Mesendoderm (in vitro differentiated cells): Measurements from ENCODE around the gene ATG14. TPM values are rescaled to one million over a fixed set of nuclear protein-coding genes. Genes with fewer than 3 reads are reported as not detected.
A peak's percentile ranks its signal among the peaks of the same experiment; 100 is the strongest.

ENCODE experiments used
- DNase-seq: peaks from one replicate; pipeline ENCODE4 v3.0.0; 2013
- H2AK5ac ChIP-seq: 2 replicates; pipeline ENCODE4 v1.6.1; 2013; ENCODE audit warnings: low read length, inconsistent platforms
- H2BK120ac ChIP-seq: 2 replicates; pipeline ENCODE4 v1.6.1; 2013; ENCODE audit warnings: low read depth, mild to moderate bottlenecking, low read length, moderate library complexity, mixed read lengths
- H2BK15ac ChIP-seq: replicated peaks from 2 replicates; pipeline ENCODE4 v1.6.1; 2013; ENCODE audit warnings: low read depth, mild to moderate bottlenecking, moderate library complexity
- H2BK5ac ChIP-seq: 2 replicates; pipeline ENCODE4 v1.6.1; 2013; ENCODE audit warnings: low read length, inconsistent platforms
- H3K18ac ChIP-seq: 2 replicates; pipeline ENCODE4 v1.6.1; 2013; ENCODE audit warnings: mild to moderate bottlenecking, low read length, mixed read lengths
- H3K23ac ChIP-seq: one replicate; pipeline ENCODE4 v1.6.1; 2013; ENCODE audit warnings: low read length
- H3K27ac ChIP-seq: 2 replicates; pipeline ENCODE4 v1.5.1; 2013; ENCODE audit warnings: low read depth, mild to moderate bottlenecking, inconsistent platforms, low read length, moderate library complexity
- H3K27me3 ChIP-seq: 2 replicates; pipeline ENCODE4 v1.6.1; 2013; ENCODE audit warnings: low read length, control low read depth, mild to moderate bottlenecking, inconsistent platforms; ENCODE audit not compliant: insufficient read depth, poor library complexity
- H3K36me3 ChIP-seq: 2 replicates; pipeline ENCODE4 v1.6.1; 2013; ENCODE audit warnings: low read length, inconsistent platforms; ENCODE audit not compliant: control insufficient read depth, insufficient read depth
- H3K4ac ChIP-seq: one replicate; pipeline ENCODE4 v1.6.1; 2013; ENCODE audit warnings: low read depth, mild to moderate bottlenecking, low read length, moderate library complexity
- H3K4me1 ChIP-seq: 2 replicates; pipeline ENCODE4 v1.6.1; 2013; ENCODE audit warnings: low read depth, low read length, inconsistent platforms; ENCODE audit not compliant: control insufficient read depth
- H3K4me2 ChIP-seq: 2 replicates; pipeline ENCODE4 v1.6.1; 2013; ENCODE audit warnings: low read length
- H3K4me3 ChIP-seq: 2 replicates; pipeline ENCODE4 v1.5.1; 2013; ENCODE audit warnings: mild to moderate bottlenecking, low read length
- H3K56ac ChIP-seq: one replicate; pipeline ENCODE4 v1.6.1; 2013; ENCODE audit warnings: low read length
- H3K79me1 ChIP-seq: 2 replicates; pipeline ENCODE4 v1.6.1; 2013; ENCODE audit warnings: low read length, inconsistent platforms
- H3K79me2 ChIP-seq: 2 replicates; pipeline ENCODE4 v1.6.1; 2013; ENCODE audit warnings: mild to moderate bottlenecking, low read length; ENCODE audit not compliant: control insufficient read depth, insufficient read depth
- H3K9ac ChIP-seq: 2 replicates; pipeline ENCODE4 v1.6.1; 2013; ENCODE audit warnings: low read length, inconsistent platforms
- H4K5ac ChIP-seq: one replicate; pipeline ENCODE4 v1.6.1; 2013; ENCODE audit warnings: low read length
- H4K8ac ChIP-seq: one replicate; pipeline ENCODE4 v1.6.1; 2013; ENCODE audit warnings: low read depth, mild to moderate bottlenecking, control low read depth, low read length, moderate library complexity
- WGBS: extraction: QIAGEN DNeasy Blood & Tissue Kit; methylation state at CpG from one replicate; pipeline ENCODE4 v1.1.7; 2013; ENCODE audit warnings: low lambda C conversion rate, missing lambda C conversion rate; ENCODE audit not compliant: insufficient coverage; ENCODE audit errors: extremely low coverage; 5-methylcytosine and 5-hydroxymethylcytosine counted together
- small RNA-seq: library from polyadenylated mRNA; stranded (forward); fragments of <200 nt; extraction: miRNeasy Mini kit (QIAGEN cat#:217004); gene quantifications from one replicate; pipeline ENCODE3, GENCODE V24; 2013; ENCODE audit not compliant: insufficient read depth

The ATG14 gene

GRCh38 chr14:55317542-55318306 is 93.9 kb downstream of the ATG14 start:
- no peak for DNase-seq
- no peak overlapping the region for H2AK5ac ChIP-seq
- no peak overlapping the region for H3K4me3 ChIP-seq
- no peak overlapping the region for H3K56ac ChIP-seq
- H3K9ac ChIP-seq, result no peak overlapping the region
- no peaks in the 10 kb centered on the region for H3K4me1 ChIP-seq
- H3K79me2 ChIP-seq, result peaks cover 3% of the 10 kb centered on the region
- peaks cover 7% of the 10 kb centered on the region for H3K79me1 ChIP-seq
- no peak overlapping the region for H3K18ac ChIP-seq
- H3K27ac ChIP-seq, result no peak overlapping the region
- H2BK120ac ChIP-seq, result no peak overlapping the region
- H2BK5ac ChIP-seq, result no peak overlapping the region
- no peaks in the 10 kb centered on the region for H3K27me3 ChIP-seq
- no peak overlapping the region for H4K5ac ChIP-seq
- H3K4me2 ChIP-seq, result no peak overlapping the region
- peaks cover 1% of the 10 kb centered on the region for H3K36me3 ChIP-seq
- no peak overlapping the region for H4K8ac ChIP-seq
- no peak overlapping the region for H2BK15ac ChIP-seq
- no peak overlapping the region for H3K23ac ChIP-seq
- no CpG with 5 or more reads among the region's 3 CpGs for WGBS
- no peak overlapping the region for H3K4ac ChIP-seq

- Histone ChIP-seq H3K4me3 (no peak overlapping the region), H3K4me2 (no peak overlapping the region), H4K8ac (no peak overlapping the region), H3K27me3 (no peaks in the 10 kb centered on the region), H2BK5ac (no peak overlapping the region), H3K18ac (no peak overlapping the region), H3K27ac (no peak overlapping the region), H2BK15ac (no peak overlapping the region), H3K9ac (no peak overlapping the region), H3K4me1 (no peaks in the 10 kb centered on the region), H2BK120ac (no peak overlapping the region), H2AK5ac (no peak overlapping the region), H4K5ac (no peak overlapping the region), H3K79me2 (peaks cover 3% of the 10 kb centered on the region), H3K36me3 (peaks cover 1% of the 10 kb centered on the region), H3K56ac (no peak overlapping the region), H3K4ac (peak overlapping the region; percentile 55), H3K79me1 (peaks cover 10% of the 10 kb centered on the region), H3K23ac (no peak overlapping the region)
- no CpG with 5 or more reads among the region's 4 CpGs for WGBS
- DNase-seq, result no peak
These were observed 95.1 kb downstream of the ATG14 start for GRCh38 chr14:55316564-55316963.

Small RNA genes within 50 kb of the gene (small RNA-seq; reads per million reads assigned to genes)
- not detected for gene AL356801.1
